Measurements from ENCODE around the gene SNRPB. TPM values are rescaled to one million over a fixed set of nuclear protein-coding genes. Genes with fewer than 3 reads are reported as not detected.

Gene SNRPB
- total RNA-seq, 1 experiment from 2014 or later = 349 TPM

DNA sequence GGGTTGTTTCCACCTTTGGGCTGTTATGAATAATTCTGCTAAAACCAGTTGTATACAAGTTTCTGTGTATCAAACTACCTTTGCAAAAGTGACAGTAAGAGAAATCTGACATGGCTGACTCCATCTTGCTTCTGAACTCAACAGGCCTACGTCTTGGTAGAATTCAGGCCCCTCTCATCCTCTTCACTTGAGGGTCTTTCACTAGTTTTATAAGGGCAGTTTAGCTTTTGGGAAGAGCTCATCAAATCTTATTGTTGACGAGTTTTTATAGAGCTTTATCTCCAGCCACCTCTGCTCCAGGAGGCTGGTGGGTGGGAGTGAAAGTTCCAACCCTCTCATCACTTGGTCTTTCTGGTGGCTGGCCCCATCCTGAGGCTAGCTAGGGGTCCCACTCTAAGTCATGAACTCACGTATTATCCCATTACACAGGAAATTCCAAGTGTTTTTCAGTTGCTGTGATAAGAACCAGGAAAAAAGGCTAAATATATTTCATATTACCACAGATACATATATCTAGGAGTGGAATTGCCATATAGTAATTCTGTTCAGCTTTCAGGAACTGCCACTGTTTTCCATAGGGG is 11.6 kb downstream of the SNRPB start:
- intact Hi-C loops (cut with micrococcal nuclease; ENCODE audit: unreplicated experiment) = no loop called here
- H3F3A ChIP-seq (ENCODE audit: insufficient read depth, low read depth) = peaks cover 59% of the 10 kb centered on the region
- H3K36me3 ChIP-seq (ENCODE audit: low read depth) = peaks cover 43% of the 10 kb centered on the region
- H3K4me2 ChIP-seq = no peak overlapping the region
- no peak overlapping the region for H3K27ac ChIP-seq
- BruUV-seq (replicated peaks) = no TSS peak
- TF ChIP-seq EZH2 (IDR thresholded peaks at IDR 0.05; ENCODE audit: low read depth) = no peak
- TF ChIP-seq, protein P1, sequence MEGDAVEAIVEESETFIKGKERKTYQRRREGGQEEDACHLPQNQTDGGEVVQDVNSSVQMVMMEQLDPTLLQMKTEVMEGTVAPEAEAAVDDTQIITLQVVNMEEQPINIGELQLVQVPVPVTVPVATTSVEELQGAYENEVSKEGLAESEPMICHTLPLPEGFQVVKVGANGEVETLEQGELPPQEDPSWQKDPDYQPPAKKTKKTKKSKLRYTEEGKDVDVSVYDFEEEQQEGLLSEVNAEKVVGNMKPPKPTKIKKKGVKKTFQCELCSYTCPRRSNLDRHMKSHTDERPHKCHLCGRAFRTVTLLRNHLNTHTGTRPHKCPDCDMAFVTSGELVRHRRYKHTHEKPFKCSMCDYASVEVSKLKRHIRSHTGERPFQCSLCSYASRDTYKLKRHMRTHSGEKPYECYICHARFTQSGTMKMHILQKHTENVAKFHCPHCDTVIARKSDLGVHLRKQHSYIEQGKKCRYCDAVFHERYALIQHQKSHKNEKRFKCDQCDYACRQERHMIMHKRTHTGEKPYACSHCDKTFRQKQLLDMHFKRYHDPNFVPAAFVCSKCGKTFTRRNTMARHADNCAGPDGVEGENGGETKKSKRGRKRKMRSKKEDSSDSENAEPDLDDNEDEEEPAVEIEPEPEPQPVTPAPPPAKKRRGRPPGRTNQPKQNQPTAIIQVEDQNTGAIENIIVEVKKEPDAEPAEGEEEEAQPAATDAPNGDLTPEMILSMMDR (conservative IDR thresholded peaks at IDR 0.05) = no peak
- H3K4me3 ChIP-seq = no peak overlapping the region
- no peaks in the 10 kb centered on the region; the same call in 1 of the 2 replicates for H3K9me3 ChIP-seq (ENCODE audit: insufficient read depth, low read depth)
- ChIA-PET POLR2A (ENCODE audit: unreplicated experiment) (no interaction called here), CTCF (no interaction called here)
- H3K27me3 ChIP-seq (ENCODE audit: insufficient read depth, low read depth) = no peaks in the 10 kb centered on the region
- H2AFZ ChIP-seq = no peak overlapping the region
- no peak for DNase-seq
- H4K20me1 ChIP-seq (ENCODE audit: insufficient read depth) = peaks cover 7% of the 10 kb centered on the region
- H3K9me2 ChIP-seq (ENCODE audit: insufficient read depth) = no peaks in the 10 kb centered on the region
- no peaks in the 10 kb centered on the region for H3K79me2 ChIP-seq (ENCODE audit: low read depth)
- no peaks in the 10 kb centered on the region for H3K4me1 ChIP-seq (replicated peaks; ENCODE audit: insufficient read depth)

DNA sequence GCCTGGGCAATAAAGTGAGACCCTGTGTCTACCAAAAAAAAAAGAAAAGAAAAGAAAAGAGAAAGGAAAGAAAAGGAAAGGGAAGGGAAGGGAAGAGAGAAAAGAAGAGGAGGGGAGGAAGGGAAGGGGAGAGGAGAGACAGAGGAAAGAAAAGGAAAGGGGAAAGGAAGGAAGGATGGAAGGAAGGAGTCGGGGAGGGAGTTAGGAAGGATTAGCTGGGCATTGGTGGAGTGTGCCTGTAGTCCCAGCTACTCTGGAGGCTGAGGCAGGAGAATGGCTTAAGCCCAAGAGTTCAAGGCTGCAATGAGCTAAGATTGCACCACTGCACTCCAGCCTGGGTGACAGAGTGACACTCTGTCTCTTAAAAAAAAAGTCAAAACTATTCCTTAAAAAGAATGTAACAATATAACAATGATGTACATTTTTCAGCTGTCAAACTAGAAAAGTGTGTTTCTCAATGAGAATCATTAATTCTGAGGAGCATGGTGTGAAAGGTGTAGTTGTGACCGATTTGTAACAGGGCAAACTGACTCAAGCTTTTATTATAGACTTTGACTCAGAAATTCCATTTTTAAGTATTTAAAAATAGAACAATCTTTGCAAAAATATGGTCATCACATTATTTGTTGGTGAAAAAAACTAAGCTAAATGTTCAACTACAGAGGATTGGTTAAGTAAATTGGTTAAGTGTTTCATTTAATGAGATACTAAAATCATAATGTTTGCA is 14.7 kb downstream of the SNRPB start:
- H3K4me2 ChIP-seq = no peak overlapping the region

DNA sequence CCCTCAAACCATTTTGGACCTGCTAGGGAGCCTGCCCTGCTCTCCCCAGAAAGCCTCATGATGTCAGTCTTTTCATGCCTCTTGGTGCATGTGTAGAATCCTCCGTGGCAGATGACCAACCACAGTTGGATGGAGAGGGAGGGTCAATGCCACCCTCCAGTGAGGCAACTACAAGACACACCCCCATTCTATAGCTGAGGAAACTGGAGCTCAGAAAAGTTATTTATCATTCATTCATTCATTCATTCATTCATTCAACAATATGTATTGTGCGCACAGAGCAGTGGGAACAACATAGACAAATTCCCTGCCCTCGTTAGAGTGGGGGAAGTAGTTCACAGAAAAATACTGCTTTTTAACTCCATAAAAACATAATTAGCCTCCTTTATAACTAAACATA is 16.8 kb downstream of the SNRPB start:
- ChIA-PET CTCF (interaction anchor here (0.5 kb wide), 1 partner anchor 31 kb away, joined by 4 read pairs; no protein-coding TSS in a partner anchor), POLR2A (ENCODE audit: unreplicated experiment) (interaction anchor here (0.6 kb wide), 1 partner anchor 245 kb away, joined by 3 read pairs; no protein-coding TSS in a partner anchor)
- BruUV-seq (replicated peaks) = no TSS peak
- no peak overlapping the region for H3K4me3 ChIP-seq
- TF ChIP-seq, protein P1 (conservative IDR thresholded peaks at IDR 0.05) = no peak
- no peak for TF ChIP-seq EZH2 (IDR thresholded peaks at IDR 0.05; ENCODE audit: low read depth)
- no peak overlapping the region for H3K27ac ChIP-seq
- no peak for DNase-seq
- H3K9me2 ChIP-seq (ENCODE audit: insufficient read depth) = no peaks in the 10 kb centered on the region
- H2AFZ ChIP-seq = no peak overlapping the region
- peaks cover 3% of the 10 kb centered on the region; the same call in 1 of the 2 replicates for H3K9me3 ChIP-seq (ENCODE audit: insufficient read depth, low read depth)
- intact Hi-C loops (cut with micrococcal nuclease; ENCODE audit: unreplicated experiment) = loop anchor here (5.0 kb wide), 1 partner anchor 486 kb away; no protein-coding TSS in a partner anchor
- H3K36me3 ChIP-seq (ENCODE audit: low read depth) = no peaks in the 10 kb centered on the region
- H3F3A ChIP-seq (ENCODE audit: insufficient read depth, low read depth) = peaks cover 20% of the 10 kb centered on the region; the same call in 1 of the 2 replicates
- no peaks in the 10 kb centered on the region for H4K20me1 ChIP-seq (ENCODE audit: insufficient read depth)
- H3K27me3 ChIP-seq (ENCODE audit: insufficient read depth, low read depth) = peaks cover 8% of the 10 kb centered on the region; the same call in 1 of the 2 replicates
- no peaks in the 10 kb centered on the region for H3K4me1 ChIP-seq (replicated peaks; ENCODE audit: insufficient read depth)
- H3K79me2 ChIP-seq (ENCODE audit: low read depth) = no peaks in the 10 kb centered on the region
- no peak overlapping the region for H3K4me2 ChIP-seq

More for the DNA sequence above, 14.7 kb downstream of the SNRPB start:
- CTCF ChIA-PET = interaction anchor here (0.6 to 0.7 kb wide), 2 partner anchors 53 to 172 kb away, joined by 4 to 5 read pairs; no protein-coding TSS in a partner anchor
- Histone ChIP-seq H3K36me3 (ENCODE audit: low read depth) (peaks cover 12% of the 10 kb centered on the region), H3K79me2 (ENCODE audit: low read depth) (no peaks in the 10 kb centered on the region), H3K9me3 (ENCODE audit: insufficient read depth, low read depth) (no peaks in the 10 kb centered on the region; the same call in 1 of the 2 replicates), H3F3A (ENCODE audit: insufficient read depth, low read depth) (peaks cover 30% of the 10 kb centered on the region; the same call in 1 of the 2 replicates), H3K4me1 (replicated peaks; ENCODE audit: insufficient read depth) (no peaks in the 10 kb centered on the region), H3K27ac (no peak overlapping the region), H3K27me3 (ENCODE audit: insufficient read depth, low read depth) (no peaks in the 10 kb centered on the region), H3K4me3 (no peak overlapping the region), H2AFZ (no peak overlapping the region), H3K9me2 (ENCODE audit: insufficient read depth) (no peaks in the 10 kb centered on the region), H4K20me1 (ENCODE audit: insufficient read depth) (no peaks in the 10 kb centered on the region)
- TF ChIP-seq, protein P1 (conservative IDR thresholded peaks at IDR 0.05) = no peak
- TF ChIP-seq EZH2 (IDR thresholded peaks at IDR 0.05; ENCODE audit: low read depth) = no peak
- no TSS peak for BruUV-seq (replicated peaks)
- intact Hi-C loops (cut with micrococcal nuclease; ENCODE audit: unreplicated experiment) = no loop called here
- POLR2A ChIA-PET (ENCODE audit: unreplicated experiment) = no interaction called here
- DNase-seq = no peak
